ENCODE data around the gene PRXL2A. TPM values are rescaled to one million over a fixed set of nuclear protein-coding genes. Genes with fewer than 3 reads are reported as not detected.

PRXL2A gene
- polyA plus RNA-seq, 1 of the 3 experiments (the other 2 are of a cell fraction): 15.6 TPM

DNA sequence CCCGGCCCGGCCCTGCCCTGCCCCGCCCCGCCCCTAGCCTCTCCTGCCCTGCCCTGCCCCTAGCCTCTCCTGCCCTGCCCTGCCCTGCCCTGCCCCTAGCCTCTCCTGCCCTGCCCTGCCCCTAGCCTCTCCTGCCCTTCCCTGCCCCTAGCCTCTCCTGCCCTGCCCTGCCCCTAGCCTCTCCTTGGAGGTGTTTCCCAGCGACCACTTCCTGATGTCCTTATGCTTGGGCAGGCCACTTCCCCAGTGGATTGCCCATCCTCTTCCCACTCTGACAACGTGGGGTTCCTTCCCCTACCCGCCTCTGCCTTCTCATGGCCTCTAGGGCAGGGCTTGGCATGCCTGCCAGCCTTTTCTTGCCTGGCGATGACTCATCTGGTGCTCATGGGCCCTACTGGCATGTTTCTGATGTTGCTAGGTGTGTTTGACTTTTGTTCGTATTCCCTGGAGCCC is 21.2 kb downstream of the PRXL2A start:
- Histone ChIP-seq H3F3A (replicated peaks; ENCODE audit: insufficient read depth) (no peaks in the 10 kb centered on the region), H3K9me3 (no peaks in the 10 kb centered on the region), H4K20me1 (ENCODE audit: insufficient read depth) (no peaks in the 10 kb centered on the region), H3K4me2 (no peak overlapping the region), H3K27ac (ENCODE audit: low read depth in 2 of 2, low read length in 1 of 2) (0 out of 4 replicates have a peak overlapping the region, but pooled peaks of 1 of the 2 experiments have one; percentile 18), H3K4me3 (ENCODE audit: low read depth in 2 of 2, low read length in 1 of 2) (no peak overlapping the region), H3K9me2 (no peaks in the 10 kb centered on the region), H3K79me2 (ENCODE audit: insufficient read depth) (no peaks in the 10 kb centered on the region), H3K36me3 (replicated peaks in 1 of 2; ENCODE audit: control insufficient read depth in 1 of 2, insufficient read depth in 2 of 2, low read length in 1 of 2) (peaks cover 5 to 16% of the 10 kb centered on the region in 2 experiments), H3K9ac (no peak overlapping the region), H3K4me1 (ENCODE audit: control insufficient read depth in 1 of 2, insufficient read depth in 2 of 2, low read depth in 1 of 2, low read length in 1 of 2) (no peaks in the 10 kb centered on the region; a peak in 1 of 4 replicates), H3K27me3 (ENCODE audit: insufficient read depth) (no peaks in the 10 kb centered on the region), H2AFZ (ENCODE audit: low read depth) (no peak overlapping the region)
- ChIA-PET POLR2A (no interaction called here), CTCF (interaction anchor here (0.7 to 5.2 kb wide), 5 partner anchors 9 to 95 kb away, joined by 3 to 44 read pairs (median 3); no protein-coding TSS in a partner anchor)
- TF ChIP-seq, protein P1, sequence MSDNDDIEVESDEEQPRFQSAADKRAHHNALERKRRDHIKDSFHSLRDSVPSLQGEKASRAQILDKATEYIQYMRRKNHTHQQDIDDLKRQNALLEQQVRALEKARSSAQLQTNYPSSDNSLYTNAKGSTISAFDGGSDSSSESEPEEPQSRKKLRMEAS (IDR thresholded peaks at IDR 0.05; ENCODE audit: low read depth): no peak
- TF ChIP-seq NFIC (IDR thresholded peaks at IDR 0.05; ENCODE audit: borderline replicate concordance) (peak; percentile 35; the same call in 1 of the 2 replicates), TCF12 (IDR thresholded peaks at IDR 0.05) (no peak), NRF1 (IDR thresholded peaks at IDR 0.05; ENCODE audit: low read depth, low read length) (no peak), JUND (IDR thresholded peaks at IDR 0.05) (peak; percentile 58), SMC3 (IDR thresholded peaks at IDR 0.05; ENCODE audit: low read depth, low read length) (no peak), FOSL2 (IDR thresholded peaks at IDR 0.05; ENCODE audit: borderline replicate concordance, low read depth) (peak; percentile 85)
- TF ChIP-seq, protein P2, sequence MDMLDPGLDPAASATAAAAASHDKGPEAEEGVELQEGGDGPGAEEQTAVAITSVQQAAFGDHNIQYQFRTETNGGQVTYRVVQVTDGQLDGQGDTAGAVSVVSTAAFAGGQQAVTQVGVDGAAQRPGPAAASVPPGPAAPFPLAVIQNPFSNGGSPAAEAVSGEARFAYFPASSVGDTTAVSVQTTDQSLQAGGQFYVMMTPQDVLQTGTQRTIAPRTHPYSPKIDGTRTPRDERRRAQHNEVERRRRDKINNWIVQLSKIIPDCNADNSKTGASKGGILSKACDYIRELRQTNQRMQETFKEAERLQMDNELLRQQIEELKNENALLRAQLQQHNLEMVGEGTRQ (IDR thresholded peaks at IDR 0.05; ENCODE audit: borderline replicate concordance, low read depth, low read length): no peak
- TF ChIP-seq, protein P3, sequence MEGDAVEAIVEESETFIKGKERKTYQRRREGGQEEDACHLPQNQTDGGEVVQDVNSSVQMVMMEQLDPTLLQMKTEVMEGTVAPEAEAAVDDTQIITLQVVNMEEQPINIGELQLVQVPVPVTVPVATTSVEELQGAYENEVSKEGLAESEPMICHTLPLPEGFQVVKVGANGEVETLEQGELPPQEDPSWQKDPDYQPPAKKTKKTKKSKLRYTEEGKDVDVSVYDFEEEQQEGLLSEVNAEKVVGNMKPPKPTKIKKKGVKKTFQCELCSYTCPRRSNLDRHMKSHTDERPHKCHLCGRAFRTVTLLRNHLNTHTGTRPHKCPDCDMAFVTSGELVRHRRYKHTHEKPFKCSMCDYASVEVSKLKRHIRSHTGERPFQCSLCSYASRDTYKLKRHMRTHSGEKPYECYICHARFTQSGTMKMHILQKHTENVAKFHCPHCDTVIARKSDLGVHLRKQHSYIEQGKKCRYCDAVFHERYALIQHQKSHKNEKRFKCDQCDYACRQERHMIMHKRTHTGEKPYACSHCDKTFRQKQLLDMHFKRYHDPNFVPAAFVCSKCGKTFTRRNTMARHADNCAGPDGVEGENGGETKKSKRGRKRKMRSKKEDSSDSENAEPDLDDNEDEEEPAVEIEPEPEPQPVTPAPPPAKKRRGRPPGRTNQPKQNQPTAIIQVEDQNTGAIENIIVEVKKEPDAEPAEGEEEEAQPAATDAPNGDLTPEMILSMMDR (IDR thresholded peaks at IDR 0.05): no peak
- TF ChIP-seq, protein P4, sequence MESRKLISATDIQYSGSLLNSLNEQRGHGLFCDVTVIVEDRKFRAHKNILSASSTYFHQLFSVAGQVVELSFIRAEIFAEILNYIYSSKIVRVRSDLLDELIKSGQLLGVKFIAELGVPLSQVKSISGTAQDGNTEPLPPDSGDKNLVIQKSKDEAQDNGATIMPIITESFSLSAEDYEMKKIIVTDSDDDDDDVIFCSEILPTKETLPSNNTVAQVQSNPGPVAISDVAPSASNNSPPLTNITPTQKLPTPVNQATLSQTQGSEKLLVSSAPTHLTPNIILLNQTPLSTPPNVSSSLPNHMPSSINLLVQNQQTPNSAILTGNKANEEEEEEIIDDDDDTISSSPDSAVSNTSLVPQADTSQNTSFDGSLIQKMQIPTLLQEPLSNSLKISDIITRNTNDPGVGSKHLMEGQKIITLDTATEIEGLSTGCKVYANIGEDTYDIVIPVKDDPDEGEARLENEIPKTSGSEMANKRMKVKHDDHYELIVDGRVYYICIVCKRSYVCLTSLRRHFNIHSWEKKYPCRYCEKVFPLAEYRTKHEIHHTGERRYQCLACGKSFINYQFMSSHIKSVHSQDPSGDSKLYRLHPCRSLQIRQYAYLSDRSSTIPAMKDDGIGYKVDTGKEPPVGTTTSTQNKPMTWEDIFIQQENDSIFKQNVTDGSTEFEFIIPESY (IDR thresholded peaks at IDR 0.05; ENCODE audit: borderline replicate concordance, low read depth): no peak
- DNase-seq: no peak
- WGBS (ENCODE audit: low lambda C conversion rate): 67% methylated on average over 9 of the region's 9 CpGs

DNA sequence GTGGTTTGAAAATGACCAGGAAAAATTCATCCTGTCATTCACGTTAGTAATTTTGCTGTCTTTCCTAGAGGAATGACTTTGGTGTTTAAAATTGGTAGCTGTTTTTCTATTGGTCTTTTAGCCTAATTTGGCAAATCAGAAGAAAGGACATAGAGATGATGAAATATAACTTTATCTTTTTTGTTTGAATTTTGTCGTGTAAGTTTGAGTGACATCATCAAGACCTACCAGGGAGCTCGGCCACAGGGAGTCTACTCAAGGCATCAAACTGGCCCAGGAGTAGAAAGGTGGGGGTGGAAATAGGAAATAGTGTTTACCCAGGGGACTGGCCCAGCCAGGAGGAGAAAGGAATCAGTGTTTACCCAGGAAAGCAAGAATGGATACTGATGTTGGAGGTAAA is 24.8 kb downstream of the PRXL2A start:
- Histone ChIP-seq H3F3A (replicated peaks; ENCODE audit: insufficient read depth) (no peaks in the 10 kb centered on the region), H4K20me1 (ENCODE audit: insufficient read depth) (no peaks in the 10 kb centered on the region), H2AFZ (ENCODE audit: low read depth) (no peak overlapping the region), H3K9me2 (no peaks in the 10 kb centered on the region), H3K27ac (ENCODE audit: low read depth in 2 of 2, low read length in 1 of 2) (no peak overlapping the region), H3K4me1 (ENCODE audit: control insufficient read depth in 1 of 2, insufficient read depth in 2 of 2, low read depth in 1 of 2, low read length in 1 of 2) (no peaks in the 10 kb centered on the region; a peak in 1 of 4 replicates), H3K9ac (no peak overlapping the region), H3K27me3 (ENCODE audit: insufficient read depth) (no peaks in the 10 kb centered on the region), H3K4me2 (no peak overlapping the region), H3K9me3 (no peaks in the 10 kb centered on the region), H3K79me2 (ENCODE audit: insufficient read depth) (no peaks in the 10 kb centered on the region), H3K4me3 (ENCODE audit: low read depth in 2 of 2, low read length in 1 of 2) (no peak overlapping the region), H3K36me3 (replicated peaks in 1 of 2; ENCODE audit: control insufficient read depth in 1 of 2, insufficient read depth in 2 of 2, low read length in 1 of 2) (peaks cover 5 to 6% of the 10 kb centered on the region in 2 experiments)
- 83% methylated on average over 3 of the region's 3 CpGs for WGBS (ENCODE audit: low lambda C conversion rate)
- ChIA-PET POLR2A (no interaction called here), CTCF (interaction anchor here (0.9 to 5.2 kb wide), 7 partner anchors 10 to 230 kb away, joined by 3 to 44 read pairs (median 3); no protein-coding TSS in a partner anchor)
- no peak for DNase-seq
- no peak for TF ChIP-seq CHD2 (IDR thresholded peaks at IDR 0.05; ENCODE audit: low read length, partially characterized antibody)
- TF ChIP-seq RXRA (IDR thresholded peaks at IDR 0.05; ENCODE audit: borderline replicate concordance, low read depth): no peak
- TF ChIP-seq RCOR1 (IDR thresholded peaks at IDR 0.05; ENCODE audit: low read length): no peak
- TF ChIP-seq GABPA (IDR thresholded peaks at IDR 0.05; ENCODE audit: low read depth): no peak
- TF ChIP-seq, protein P2 (IDR thresholded peaks at IDR 0.05; ENCODE audit: borderline replicate concordance, low read depth, low read length): no peak
- TF ChIP-seq EP300 (IDR thresholded peaks at IDR 0.05; ENCODE audit: borderline replicate concordance in 1 of 2, low read depth in 1 of 2, low read length in 1 of 2): no peak
- TF ChIP-seq, protein P4 (IDR thresholded peaks at IDR 0.05; ENCODE audit: borderline replicate concordance, low read depth): no peak
- no peak for TF ChIP-seq NFIC (IDR thresholded peaks at IDR 0.05; ENCODE audit: borderline replicate concordance)
- TF ChIP-seq, protein P1 (IDR thresholded peaks at IDR 0.05; ENCODE audit: low read depth): no peak
- no peak for TF ChIP-seq MEF2A (IDR thresholded peaks at IDR 0.05; ENCODE audit: borderline replicate concordance, low read depth)
- TF ChIP-seq, protein P5, sequence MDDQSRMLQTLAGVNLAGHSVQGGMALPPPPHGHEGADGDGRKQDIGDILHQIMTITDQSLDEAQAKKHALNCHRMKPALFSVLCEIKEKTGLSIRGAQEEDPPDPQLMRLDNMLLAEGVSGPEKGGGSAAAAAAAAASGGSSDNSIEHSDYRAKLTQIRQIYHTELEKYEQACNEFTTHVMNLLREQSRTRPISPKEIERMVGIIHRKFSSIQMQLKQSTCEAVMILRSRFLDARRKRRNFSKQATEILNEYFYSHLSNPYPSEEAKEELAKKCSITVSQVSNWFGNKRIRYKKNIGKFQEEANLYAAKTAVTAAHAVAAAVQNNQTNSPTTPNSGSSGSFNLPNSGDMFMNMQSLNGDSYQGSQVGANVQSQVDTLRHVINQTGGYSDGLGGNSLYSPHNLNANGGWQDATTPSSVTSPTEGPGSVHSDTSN (IDR thresholded peaks at IDR 0.05): no peak

Measured in SK-N-SH (cell line).